HG02763 (cell line): ENCODE results near the gene ACCS.

Experiments
- ATAC-seq: cut with Tn5 transposase; IDR thresholded peaks from one replicate; pipeline ENCODE4 v1.9.1; 2021; ENCODE audit warnings: mild to moderate bottlenecking, moderate library complexity; ENCODE audit not compliant: unreplicated experiment

The ACCS gene

DNA sequence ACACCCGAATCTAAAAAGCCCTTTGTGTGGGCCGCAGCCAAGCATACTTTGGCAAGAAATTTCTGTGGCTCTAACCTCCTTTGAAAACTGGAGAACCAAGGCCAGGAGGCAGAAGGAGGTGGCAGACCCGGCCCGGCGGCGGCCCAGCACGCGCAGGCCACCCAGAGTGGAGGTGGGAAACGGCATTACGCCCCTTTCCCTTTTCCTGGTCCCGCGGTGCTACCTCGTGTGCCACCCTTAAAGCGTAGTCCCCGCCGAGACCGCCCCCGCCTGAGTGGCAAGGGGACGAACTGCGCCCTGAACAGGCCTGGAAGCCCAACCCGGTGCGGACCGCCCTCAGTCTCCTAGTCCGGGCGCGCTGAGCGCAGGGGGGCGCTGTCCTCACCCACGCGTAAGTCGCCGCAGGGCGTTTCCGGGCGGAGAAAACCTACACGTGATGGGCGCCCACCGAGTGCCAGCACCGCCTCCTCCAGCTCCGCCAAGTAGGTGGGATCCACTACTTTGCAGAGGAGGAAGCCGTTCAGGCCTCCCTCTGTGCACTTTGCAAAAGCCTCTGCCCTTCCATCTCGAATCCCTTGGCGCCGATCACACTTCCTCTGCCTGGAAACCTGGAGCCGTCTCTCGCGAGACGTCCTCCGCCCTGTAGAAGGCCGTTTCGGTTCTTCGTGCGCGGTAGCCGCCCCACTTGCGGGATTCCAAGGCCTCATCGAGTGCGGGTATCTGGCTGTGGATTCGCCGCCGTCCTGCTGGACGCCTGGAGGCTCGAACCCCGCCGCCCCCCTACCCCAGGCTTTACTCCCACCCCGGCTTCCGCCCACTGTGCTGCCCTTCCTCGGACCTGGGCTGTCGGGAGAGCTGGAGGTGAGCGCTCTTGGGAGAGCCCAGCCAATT lies at the start of gene ACCS:
Gene ACCS, plus strand, starts transcription at position 430 of the 891 bp plus-strand sequence. CDS start 1,358 bp downstream, outside the sequence.
- ATAC-seq, result peak; percentile 94

DNA sequence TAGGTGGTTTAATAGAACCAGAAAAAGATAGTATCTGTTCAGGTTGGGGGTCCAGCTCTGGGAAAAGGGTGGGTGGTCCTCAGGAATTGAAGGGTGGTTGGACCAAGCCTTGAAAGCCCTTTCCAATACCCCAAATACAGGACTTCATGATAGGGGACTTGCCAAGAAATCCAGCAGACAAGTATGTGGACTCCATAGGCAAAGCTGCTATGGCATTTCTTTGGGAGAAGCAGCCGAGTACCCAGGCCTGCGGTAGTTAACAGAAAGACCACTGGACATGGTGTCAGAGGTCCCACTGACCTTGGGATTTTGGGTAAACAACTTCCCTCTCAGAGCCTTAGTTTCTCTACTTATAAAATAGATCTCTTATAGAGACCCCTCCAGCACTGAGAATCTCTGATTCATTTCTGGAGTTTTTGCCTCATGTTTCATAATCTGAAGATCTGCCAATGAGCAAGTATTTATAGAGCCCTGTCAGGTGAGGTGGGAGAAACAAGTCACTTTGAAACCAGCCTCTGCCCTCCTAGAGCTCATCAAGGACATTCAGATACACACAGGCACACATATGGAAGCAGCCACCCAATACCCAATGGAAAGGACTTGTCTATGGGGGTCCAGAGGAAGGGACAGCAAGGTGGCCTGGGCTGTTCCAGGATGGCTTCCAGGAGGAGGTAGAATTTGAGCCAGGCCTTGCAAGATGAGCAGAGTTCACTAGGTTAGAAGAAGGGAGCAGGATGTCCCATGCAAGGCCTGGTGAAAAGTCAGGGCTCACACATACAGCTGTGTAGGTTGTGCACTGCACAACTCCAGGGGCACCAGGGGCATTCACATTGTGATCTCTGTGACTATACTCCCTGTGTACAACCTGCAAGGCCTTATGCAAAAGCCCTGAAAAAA lies 49.3 kb upstream of the ACCS start:
- ATAC-seq, result no peak

GRCh38 chr11:44017443-44018126 lies 48.5 kb upstream of the ACCS start:
- ATAC-seq, result no peak

GRCh38 chr11:44018127-44018521 lies 47.9 kb upstream of the ACCS start:
- no peak for ATAC-seq

GRCh38 chr11:44018829-44019228 lies 47.2 kb upstream of the ACCS start:
- no peak for ATAC-seq

- ATAC-seq, result no peak
Observed at GRCh38 chr11:44024977-44025376, 41.1 kb upstream of the ACCS start.

DNA sequence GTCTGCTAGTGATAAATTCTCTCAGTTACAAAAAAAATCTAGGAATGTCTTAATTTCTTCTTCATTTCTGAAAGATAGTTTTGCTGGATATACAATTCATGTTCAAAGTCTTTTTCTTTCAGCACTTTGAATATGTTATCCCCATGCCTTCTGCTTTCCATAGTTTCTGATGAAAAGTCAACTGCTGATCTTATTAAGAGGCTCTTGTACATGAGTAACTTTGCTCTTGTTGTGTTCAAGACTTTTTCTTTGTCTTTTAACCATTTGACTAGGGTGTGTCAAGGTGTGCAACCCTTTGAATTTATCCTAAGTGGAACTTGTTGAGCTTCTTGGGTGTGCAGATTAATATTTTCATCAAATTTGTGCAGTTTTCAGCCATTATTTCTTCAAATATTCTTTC lies 40.3 kb upstream of the ACCS start:
- no peak for ATAC-seq

DNA sequence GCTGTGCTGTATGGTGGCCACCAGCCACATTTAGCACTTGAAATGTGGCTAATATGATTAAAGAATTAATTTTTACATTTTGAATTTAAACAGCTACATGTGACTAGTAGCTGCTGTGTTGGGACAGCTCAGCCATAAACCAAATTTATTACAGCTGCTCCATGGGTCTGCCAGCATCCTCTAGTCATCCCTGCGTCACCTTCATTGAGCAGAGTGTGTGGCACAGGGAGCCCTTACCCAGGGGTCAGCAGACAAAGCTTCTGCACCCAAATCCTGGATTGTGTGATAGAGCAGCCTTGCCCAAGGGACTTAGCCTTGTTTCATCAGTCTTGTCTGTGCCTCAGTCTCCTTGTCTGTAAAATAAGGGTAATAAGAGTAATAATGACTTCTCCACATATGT lies 37.7 kb upstream of the ACCS start:
- no peak for ATAC-seq

DNA sequence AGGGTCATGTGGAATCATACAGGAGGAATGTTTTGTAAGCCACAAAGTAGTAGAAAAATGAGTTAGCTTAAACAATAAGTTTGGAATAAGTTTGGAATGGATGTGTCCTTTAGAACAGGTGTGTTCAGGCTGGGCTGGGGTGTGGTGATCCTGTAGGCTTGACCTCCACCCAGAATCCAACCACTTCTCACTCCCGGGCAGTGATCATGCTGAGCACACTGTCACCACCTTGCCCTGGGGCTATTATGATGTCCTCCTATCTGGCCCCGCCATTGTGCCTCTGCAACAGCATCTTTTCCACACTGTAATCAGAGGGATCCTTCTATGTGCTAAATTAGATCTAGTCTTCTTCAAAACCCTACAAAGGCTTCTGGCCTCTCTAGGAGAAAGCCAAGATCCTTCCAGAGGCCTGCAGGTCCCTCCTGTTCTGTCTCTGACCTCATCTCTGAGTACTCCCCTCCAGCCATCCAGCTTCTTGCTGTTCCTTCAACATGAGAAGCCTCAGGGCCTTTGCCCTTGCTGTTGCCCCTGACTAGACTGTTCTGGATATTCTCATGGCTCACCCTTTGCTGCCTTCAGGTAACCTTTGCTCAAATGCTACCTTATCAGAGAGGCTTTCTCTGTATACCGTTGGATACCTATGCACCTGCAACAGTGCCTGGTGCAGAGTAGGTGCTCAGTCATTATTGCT lies 37.1 kb upstream of the ACCS start:
- ATAC-seq, result no peak

GRCh38 chr11:44029507-44029845 lies 36.6 kb upstream of the ACCS start:
- no peak for ATAC-seq

DNA sequence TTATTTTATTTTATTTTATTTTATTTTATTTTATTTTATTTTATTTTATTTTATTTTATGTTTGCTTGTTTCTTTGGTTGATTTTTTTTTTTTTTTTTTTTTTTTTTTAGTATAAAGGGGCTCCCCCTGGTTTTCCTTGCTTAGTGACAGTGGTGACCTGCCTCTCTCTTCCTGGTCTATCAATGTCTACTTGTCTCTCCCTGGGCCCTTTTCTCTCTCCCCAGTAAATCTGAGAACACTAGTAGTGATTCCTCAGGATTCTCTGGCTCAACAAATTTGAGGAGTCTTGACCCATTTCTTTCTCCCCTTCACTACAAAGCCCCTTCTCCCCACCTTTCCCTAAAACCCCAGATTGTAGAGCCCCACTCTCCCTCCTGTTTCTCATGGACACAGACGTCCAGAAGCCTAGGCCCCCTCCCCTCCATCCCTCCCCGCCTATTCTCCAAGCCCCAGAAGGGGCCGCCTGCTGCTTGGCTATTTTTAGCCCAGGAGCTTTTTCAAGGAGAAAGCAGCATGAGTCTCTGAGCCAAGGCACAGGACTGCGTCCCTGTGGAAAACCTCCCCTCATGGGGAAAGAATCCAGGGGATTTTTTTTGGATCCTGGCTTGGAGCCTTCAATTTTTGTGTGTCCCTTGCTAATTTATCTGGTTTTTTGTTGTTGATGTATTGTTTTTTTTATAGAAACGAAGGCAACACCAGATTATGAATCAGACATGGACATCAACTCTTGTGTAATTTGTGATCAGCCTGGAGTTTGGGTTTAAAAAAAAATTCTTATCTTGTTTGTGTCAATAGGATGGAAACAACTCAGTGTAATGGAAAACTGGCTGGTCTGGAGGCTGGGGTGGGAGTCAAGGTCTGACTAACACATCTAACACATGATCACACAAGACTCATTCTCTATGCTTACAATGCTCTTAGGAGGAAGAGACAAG lies 35.8 kb upstream of the ACCS start:
- no peak for ATAC-seq

- ATAC-seq, result no peak
Observed at GRCh38 chr11:44030996-44031395, 35.1 kb upstream of the ACCS start.

- ATAC-seq, result no peak
Observed at GRCh38 chr11:44031549-44031948, 34.5 kb upstream of the ACCS start.

DNA sequence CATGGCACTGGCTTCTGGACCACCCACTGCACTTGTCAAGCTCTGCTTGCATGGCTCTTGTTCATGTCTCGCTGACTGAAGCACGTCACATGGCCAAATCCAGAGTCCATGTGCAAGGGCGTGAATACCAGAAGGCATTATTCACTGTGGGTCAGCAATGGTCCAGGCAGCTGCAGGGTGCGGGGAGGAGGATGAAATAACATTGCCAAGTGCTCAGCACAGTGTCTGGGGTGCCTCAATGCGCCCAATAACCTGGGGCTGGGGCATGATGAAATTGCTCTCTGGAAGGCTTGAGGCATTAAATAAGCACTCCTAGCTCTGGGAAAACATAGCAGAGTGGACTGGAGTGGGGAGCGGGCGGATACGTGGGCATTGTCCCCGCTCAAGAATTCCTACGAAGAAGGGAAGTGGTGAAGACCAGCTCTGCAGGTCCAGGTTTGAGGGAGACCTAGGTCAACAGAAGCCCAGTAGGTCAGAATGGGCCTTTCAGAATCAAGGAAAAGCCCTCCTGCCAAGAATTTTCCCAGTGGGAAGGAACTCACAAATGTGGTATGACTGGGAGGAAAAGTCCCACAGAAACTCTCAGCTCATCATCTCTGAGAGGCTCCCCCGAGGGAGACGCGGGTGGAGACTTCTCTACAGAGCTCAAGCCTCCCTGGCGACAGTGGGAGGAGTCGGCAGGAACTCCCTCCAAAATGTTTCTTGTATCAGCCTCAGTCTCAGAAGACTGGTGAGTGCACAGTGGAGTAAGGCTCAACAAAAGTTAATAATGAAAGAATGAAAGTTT lies 33.6 kb upstream of the ACCS start:
- ATAC-seq, result no peak

- no peak for ATAC-seq
Observed at GRCh38 chr11:44033411-44033850, 32.6 kb upstream of the ACCS start.

DNA sequence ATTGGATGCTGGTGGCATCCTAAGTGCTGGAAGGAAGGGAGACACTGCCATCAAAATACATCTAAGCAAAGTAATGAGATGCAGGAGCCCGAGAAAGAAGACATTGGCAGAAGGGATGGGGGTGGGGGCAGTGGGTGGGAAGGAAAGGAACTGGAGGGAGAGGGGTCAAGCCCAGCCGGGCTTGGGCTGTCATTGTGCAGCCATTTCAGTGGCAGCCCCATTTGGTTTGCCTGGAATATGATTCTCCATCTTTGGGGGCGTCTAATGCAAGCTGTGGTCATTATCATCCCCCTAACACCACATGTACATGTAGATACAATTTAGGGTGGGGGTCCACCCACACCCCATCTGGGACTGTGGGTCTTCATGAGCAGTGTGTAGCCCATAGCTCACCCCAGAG lies 32.2 kb upstream of the ACCS start:
- ATAC-seq, result no peak

DNA sequence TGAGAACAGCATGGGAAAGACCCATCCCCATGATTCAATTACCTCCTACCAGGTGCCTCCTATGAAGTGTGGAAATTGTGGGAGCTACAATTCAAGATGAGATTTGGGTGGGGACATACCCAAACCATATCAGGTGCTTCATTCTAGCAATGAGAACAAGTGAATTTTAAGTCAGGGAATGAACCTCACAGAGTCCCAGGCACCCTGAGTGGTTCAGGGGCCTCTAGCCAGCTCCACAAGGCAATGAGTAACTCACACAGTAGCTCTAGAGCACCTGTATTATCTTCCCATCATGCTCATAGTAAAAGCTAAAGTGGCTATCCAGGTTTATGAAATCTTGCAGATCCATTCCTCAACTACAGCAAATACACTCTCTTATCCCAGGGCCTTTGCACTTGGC lies 31.4 kb upstream of the ACCS start:
- ATAC-seq, result no peak

- ATAC-seq, result no peak
Observed at GRCh38 chr11:44036811-44037657, 29.0 kb upstream of the ACCS start.
